ENCODE data around the gene MCU. TPM values are rescaled to one million over a fixed set of nuclear protein-coding genes. Genes with fewer than 3 reads are reported as not detected.

Gene MCU
- total RNA-seq, 1 experiment from 2014 or later, result 18.7 TPM

- intact Hi-C loops (cut with micrococcal nuclease; ENCODE audit: unreplicated experiment), result no loop called here
- Histone ChIP-seq H3K27ac (ENCODE audit: low read depth, low read length, poor library complexity, severe bottlenecking) (no peak overlapping the region), H3K9me3 (ENCODE audit: low read depth, low read length, poor library complexity, severe bottlenecking) (no peaks in the 10 kb centered on the region), H3K4me1 (ENCODE audit: insufficient read depth, low read length, poor library complexity, severe bottlenecking) (peaks cover 17% of the 10 kb centered on the region), H3K27me3 (replicated peaks; ENCODE audit: insufficient read depth, low read depth, low read length, poor library complexity) (no peaks in the 10 kb centered on the region), H3K4me3 (ENCODE audit: low read depth, low read length, poor library complexity, severe bottlenecking) (no peak overlapping the region), H3K36me3 (ENCODE audit: insufficient read depth, low read length, poor library complexity, severe bottlenecking) (no peaks in the 10 kb centered on the region)
- ChIA-PET POLR2A (ENCODE audit: low non-redundant PET) (no interaction called here), CTCF (no interaction called here)
- no TSS peak for BruUV-seq (replicated peaks)
- TF ChIP-seq CTCF (conservative IDR thresholded peaks at IDR 0.05; ENCODE audit: low read depth, low read length) (no peak), EZH2 (IDR thresholded peaks at IDR 0.05; ENCODE audit: borderline replicate concordance, low read depth, low read length, poor library complexity, severe bottlenecking) (no peak)
- DNase-seq (ENCODE audit: low spot score), result no peak
These were observed 98.5 kb downstream of the MCU start for GRCh38 chr10:72790216-72790990.

- Histone ChIP-seq H3K4me3 (ENCODE audit: low read depth, low read length, poor library complexity, severe bottlenecking) (no peak overlapping the region), H3K27ac (ENCODE audit: low read depth, low read length, poor library complexity, severe bottlenecking) (no peak overlapping the region), H3K27me3 (replicated peaks; ENCODE audit: insufficient read depth, low read depth, low read length, poor library complexity) (no peaks in the 10 kb centered on the region), H3K9me3 (ENCODE audit: low read depth, low read length, poor library complexity, severe bottlenecking) (no peaks in the 10 kb centered on the region), H3K36me3 (ENCODE audit: insufficient read depth, low read length, poor library complexity, severe bottlenecking) (no peaks in the 10 kb centered on the region), H3K4me1 (ENCODE audit: insufficient read depth, low read length, poor library complexity, severe bottlenecking) (peaks cover 6% of the 10 kb centered on the region)
- TF ChIP-seq CTCF (conservative IDR thresholded peaks at IDR 0.05; ENCODE audit: low read depth, low read length), result no peak
- no peak for TF ChIP-seq EZH2 (IDR thresholded peaks at IDR 0.05; ENCODE audit: borderline replicate concordance, low read depth, low read length, poor library complexity, severe bottlenecking)
- BruUV-seq (replicated peaks), result no TSS peak
- intact Hi-C loops (cut with micrococcal nuclease; ENCODE audit: unreplicated experiment), result no loop called here
- DNase-seq (ENCODE audit: low spot score), result no peak
- ChIA-PET POLR2A (ENCODE audit: low non-redundant PET) (no interaction called here), CTCF (no interaction called here)
These were observed 100.3 kb downstream of the MCU start for GRCh38 chr10:72792288-72792687.

GRCh38 chr10:72793752-72794151 is 101.8 kb downstream of the MCU start:
- ChIA-PET CTCF (no interaction called here), POLR2A (ENCODE audit: low non-redundant PET) (no interaction called here)
- DNase-seq (ENCODE audit: low spot score), result no peak
- no peaks in the 10 kb centered on the region for H3K27me3 ChIP-seq (replicated peaks; ENCODE audit: insufficient read depth, low read depth, low read length, poor library complexity)
- no peak overlapping the region for H3K4me3 ChIP-seq (ENCODE audit: low read depth, low read length, poor library complexity, severe bottlenecking)
- H3K36me3 ChIP-seq (ENCODE audit: insufficient read depth, low read length, poor library complexity, severe bottlenecking), result no peaks in the 10 kb centered on the region
- no TSS peak for BruUV-seq (replicated peaks)
- H3K27ac ChIP-seq (ENCODE audit: low read depth, low read length, poor library complexity, severe bottlenecking), result no peak overlapping the region
- H3K4me1 ChIP-seq (ENCODE audit: insufficient read depth, low read length, poor library complexity, severe bottlenecking), result peaks cover 6% of the 10 kb centered on the region
- H3K9me3 ChIP-seq (ENCODE audit: low read depth, low read length, poor library complexity, severe bottlenecking), result no peaks in the 10 kb centered on the region
- intact Hi-C loops (cut with micrococcal nuclease; ENCODE audit: unreplicated experiment), result no loop called here
- TF ChIP-seq CTCF (conservative IDR thresholded peaks at IDR 0.05; ENCODE audit: low read depth, low read length), result no peak
- no peak for TF ChIP-seq EZH2 (IDR thresholded peaks at IDR 0.05; ENCODE audit: borderline replicate concordance, low read depth, low read length, poor library complexity, severe bottlenecking)

Measured in A673 (cell line).